ENCODE results near the gene LGR5. TPM values are rescaled to one million over a fixed set of nuclear protein-coding genes. Genes with fewer than 3 reads are reported as not detected.

The LGR5 gene
- total and polyA plus RNA-seq, 2 donors (not counting 3 experiments of a cell fraction or from before 2014, with no cell fraction given), result not detected

- POLR2A ChIA-PET, result interaction anchor here (0.6 kb wide), 1 partner anchor 339 kb away, joined by 3 read pairs; no protein-coding TSS in a partner anchor
- BruUV-seq (replicated peaks), result no TSS peak
- no peak overlapping the region for H3K4me2 ChIP-seq (ENCODE audit: insufficient read depth, low read length)
- dilution Hi-C loops (cut with MboI; ENCODE audit: extremely low pct_ligation_motif_present, low sequenced_read_pairs) (no loop called here), intact Hi-C loops (cut with micrococcal nuclease) (no loop called here)
- no peaks in the 10 kb centered on the region for H3K36me3 ChIP-seq (ENCODE audit: control insufficient read depth in 2 of 2, extremely low read depth in 1 of 2, insufficient read depth in 2 of 2, low read length in 2 of 2)
- no peak for DNase-seq (ENCODE audit: low read depth, low spot score)
- no peaks in the 10 kb centered on the region for H4K20me1 ChIP-seq (replicated peaks; ENCODE audit: control insufficient read depth, extremely low read depth, insufficient read depth, low read length)
- TF ChIP-seq FOS (IDR thresholded peaks at IDR 0.05; ENCODE audit: borderline replicate concordance, insufficient read depth, low read length), result no peak
- TF ChIP-seq MYC (IDR thresholded peaks at IDR 0.05; ENCODE audit: low read depth, low read length), result no peak
- no peak overlapping the region for H3K27ac ChIP-seq (ENCODE audit: insufficient read depth, low read depth, low read length)
- peaks cover 0 to 3% of the 10 kb centered on the region in 2 experiments for H3K27me3 ChIP-seq (ENCODE audit: control insufficient read depth in 2 of 2, insufficient read depth in 2 of 2, low read length in 2 of 2)
- no peaks in the 10 kb centered on the region for H3K9me1 ChIP-seq (replicated peaks; ENCODE audit: control insufficient read depth, extremely low read depth, insufficient read depth, low read length)
- no peak overlapping the region for H3K9ac ChIP-seq (replicated peaks; ENCODE audit: extremely low read depth, insufficient read depth, low read length)
- FAIRE-seq, result no peak
- no peaks in the 10 kb centered on the region for H3K79me2 ChIP-seq (ENCODE audit: control insufficient read depth, insufficient read depth, low read length)
- no peak overlapping the region for H3K4me3 ChIP-seq (replicated peaks in 1 of 3; ENCODE audit: insufficient read depth in 1 of 3, low read depth in 1 of 3, low read length in 3 of 3)
- no peaks in the 10 kb centered on the region for H3K9me3 ChIP-seq (replicated peaks; ENCODE audit: control insufficient read depth, insufficient read depth, low read length)
- CTCF ChIA-PET, result no interaction called here
- H2AFZ ChIP-seq (ENCODE audit: low read depth, low read length), result no peak overlapping the region
- no peaks in the 10 kb centered on the region for H3K4me1 ChIP-seq (ENCODE audit: control insufficient read depth, extremely low read depth, insufficient read depth, low read length)
Observed at GRCh38 chr12:71405884-71406283, 33.7 kb upstream of the LGR5 start.

DNA sequence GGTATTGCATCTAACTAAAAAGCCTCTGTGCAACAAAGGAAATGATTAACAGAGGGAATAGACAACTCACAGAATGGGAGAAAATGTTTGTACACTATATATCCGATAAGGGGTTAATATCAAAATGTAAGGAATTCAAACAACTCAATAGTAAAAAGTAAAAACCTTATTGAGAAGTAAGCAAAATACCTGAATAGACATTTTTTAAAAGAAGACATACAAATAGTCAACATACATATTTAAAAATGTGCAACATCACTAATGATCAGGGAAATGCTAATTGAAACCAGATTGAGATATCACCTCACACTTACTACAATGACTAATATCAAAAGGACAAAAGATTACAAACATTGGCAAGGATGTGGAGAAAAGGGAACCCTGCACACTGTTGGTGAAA lies 31.9 kb upstream of the LGR5 start:
- FAIRE-seq, result no peak

More for the DNA sequence above, 31.9 kb upstream of the LGR5 start:
- Histone ChIP-seq H3K9me3 (replicated peaks; ENCODE audit: control insufficient read depth, insufficient read depth, low read length) (no peaks in the 10 kb centered on the region), H3K36me3 (ENCODE audit: control insufficient read depth in 2 of 2, extremely low read depth in 1 of 2, insufficient read depth in 2 of 2, low read length in 2 of 2) (no peaks in the 10 kb centered on the region), H3K9ac (replicated peaks; ENCODE audit: extremely low read depth, insufficient read depth, low read length) (no peak overlapping the region), H3K9me1 (replicated peaks; ENCODE audit: control insufficient read depth, extremely low read depth, insufficient read depth, low read length) (no peaks in the 10 kb centered on the region), H3K4me2 (ENCODE audit: insufficient read depth, low read length) (no peak overlapping the region), H3K4me1 (ENCODE audit: control insufficient read depth, extremely low read depth, insufficient read depth, low read length) (no peaks in the 10 kb centered on the region), H3K79me2 (ENCODE audit: control insufficient read depth, insufficient read depth, low read length) (no peaks in the 10 kb centered on the region), H2AFZ (ENCODE audit: low read depth, low read length) (no peak overlapping the region), H3K27me3 (ENCODE audit: control insufficient read depth in 2 of 2, insufficient read depth in 2 of 2, low read length in 2 of 2) (no peaks in the 10 kb centered on the region), H3K27ac (ENCODE audit: insufficient read depth, low read depth, low read length) (no peak overlapping the region), H3K4me3 (replicated peaks in 1 of 3; ENCODE audit: insufficient read depth in 1 of 3, low read depth in 1 of 3, low read length in 3 of 3) (no peak overlapping the region), H4K20me1 (replicated peaks; ENCODE audit: control insufficient read depth, extremely low read depth, insufficient read depth, low read length) (no peaks in the 10 kb centered on the region)
- dilution Hi-C loops (cut with MboI; ENCODE audit: extremely low pct_ligation_motif_present, low sequenced_read_pairs) (no loop called here), intact Hi-C loops (cut with micrococcal nuclease) (no loop called here)
- TF ChIP-seq, protein P1, sequence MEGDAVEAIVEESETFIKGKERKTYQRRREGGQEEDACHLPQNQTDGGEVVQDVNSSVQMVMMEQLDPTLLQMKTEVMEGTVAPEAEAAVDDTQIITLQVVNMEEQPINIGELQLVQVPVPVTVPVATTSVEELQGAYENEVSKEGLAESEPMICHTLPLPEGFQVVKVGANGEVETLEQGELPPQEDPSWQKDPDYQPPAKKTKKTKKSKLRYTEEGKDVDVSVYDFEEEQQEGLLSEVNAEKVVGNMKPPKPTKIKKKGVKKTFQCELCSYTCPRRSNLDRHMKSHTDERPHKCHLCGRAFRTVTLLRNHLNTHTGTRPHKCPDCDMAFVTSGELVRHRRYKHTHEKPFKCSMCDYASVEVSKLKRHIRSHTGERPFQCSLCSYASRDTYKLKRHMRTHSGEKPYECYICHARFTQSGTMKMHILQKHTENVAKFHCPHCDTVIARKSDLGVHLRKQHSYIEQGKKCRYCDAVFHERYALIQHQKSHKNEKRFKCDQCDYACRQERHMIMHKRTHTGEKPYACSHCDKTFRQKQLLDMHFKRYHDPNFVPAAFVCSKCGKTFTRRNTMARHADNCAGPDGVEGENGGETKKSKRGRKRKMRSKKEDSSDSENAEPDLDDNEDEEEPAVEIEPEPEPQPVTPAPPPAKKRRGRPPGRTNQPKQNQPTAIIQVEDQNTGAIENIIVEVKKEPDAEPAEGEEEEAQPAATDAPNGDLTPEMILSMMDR (IDR thresholded peaks at IDR 0.05; ENCODE audit: extremely low read depth in 1 of 2, insufficient read depth in 1 of 2, low read depth in 1 of 2, low read length in 2 of 2), result no peak
- TF ChIP-seq, protein P2, sequence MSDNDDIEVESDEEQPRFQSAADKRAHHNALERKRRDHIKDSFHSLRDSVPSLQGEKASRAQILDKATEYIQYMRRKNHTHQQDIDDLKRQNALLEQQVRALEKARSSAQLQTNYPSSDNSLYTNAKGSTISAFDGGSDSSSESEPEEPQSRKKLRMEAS (IDR thresholded peaks at IDR 0.05; ENCODE audit: insufficient read depth, insufficient read length), result no peak
- TF ChIP-seq MYC (IDR thresholded peaks at IDR 0.05; ENCODE audit: low read depth, low read length) (no peak), GATA2 (IDR thresholded peaks at IDR 0.05; ENCODE audit: insufficient read depth, insufficient read length, low read depth, low read length) (no peak)
- CTCF ChIA-PET, result no interaction called here
- BruUV-seq (replicated peaks), result no TSS peak
- POLR2A ChIA-PET, result no interaction called here
- DNase-seq (ENCODE audit: low read depth, low spot score), result no peak

Measured in endothelial cell of umbilical vein (primary cell).